Measurements from ENCODE around the gene IKBKE.

GRCh38 chr1:206442101-206442500 is 28.2 kb upstream of the IKBKE start:
- TF ChIP-seq CTCF (IDR thresholded peaks at IDR 0.05) (no peak), POLR2AphosphoS5 (IDR thresholded peaks at IDR 0.05) (no peak), EP300 (IDR thresholded peaks at IDR 0.05) (no peak)
